DOHH2 (cell line): ENCODE measurements around the gene WDR7.

Source experiments
- H3F3A ChIP-seq: fragments of 200-600 bp; sonication (generic), shearing (Covaris generic); 2 replicates; pipeline ENCODE4 v1.6.0; 2016; ENCODE audit warnings: antibody characterized with exemption, mild to moderate bottlenecking; ENCODE audit not compliant: control insufficient read depth, insufficient read depth
- H3K27ac ChIP-seq: fragments of 200-600 bp; sonication (generic); 2 replicates; pipeline ENCODE4 v1.5.1; 2014; ENCODE audit warnings: low read depth, mild to moderate bottlenecking, low read length, moderate library complexity
- H3K27me3 ChIP-seq: fragments of 200-600 bp; sonication (generic); 2 replicates; pipeline ENCODE4 v1.6.1; 2014; ENCODE audit warnings: mild to moderate bottlenecking, low read length, mixed read lengths; ENCODE audit not compliant: control insufficient read depth
- H3K36me3 ChIP-seq: fragments of 200-600 bp; sonication (generic); 2 replicates; pipeline ENCODE4 v1.6.1; 2014; ENCODE audit warnings: mild to moderate bottlenecking, low read length, moderate library complexity, mixed read lengths; ENCODE audit not compliant: control insufficient read depth
- H3K4me1 ChIP-seq: fragments of 200-600 bp; sonication (generic); 2 replicates; pipeline ENCODE4 v1.6.1; 2014; ENCODE audit warnings: mild to moderate bottlenecking, low read length, mixed read lengths; ENCODE audit not compliant: control insufficient read depth
- H3K4me2 ChIP-seq: fragments of 200-600 bp; sonication (generic); 2 replicates; pipeline ENCODE4 v1.6.0; 2014; ENCODE audit warnings: mild to moderate bottlenecking, low read length, moderate library complexity
- H3K4me3 ChIP-seq: fragments of 200-600 bp; sonication (generic); 2 replicates; pipeline ENCODE4 v1.5.1; 2014; ENCODE audit warnings: mild to moderate bottlenecking, low read length, mixed read lengths
- H3K79me2 ChIP-seq: fragments of 200-600 bp; sonication (generic); 2 replicates; pipeline ENCODE4 v1.6.1; 2014; ENCODE audit warnings: mild to moderate bottlenecking, low read length, mixed read lengths; ENCODE audit not compliant: control insufficient read depth
- H3K9me2 ChIP-seq: fragments of 200-600 bp; sonication (generic); replicated peaks from 2 replicates; pipeline ENCODE4 v1.6.1; 2014; ENCODE audit warnings: mild to moderate bottlenecking, low read length, mixed read lengths; ENCODE audit not compliant: control insufficient read depth
- H3K9me3 ChIP-seq: fragments of 200-600 bp; sonication (generic); 2 replicates; pipeline ENCODE4 v1.6.1; 2014; ENCODE audit warnings: antibody characterized with exemption, low read length, mixed read lengths; ENCODE audit not compliant: control insufficient read depth, insufficient read depth
- H4K20me1 ChIP-seq: fragments of 200-600 bp; sonication (generic); 2 replicates; pipeline ENCODE4 v1.6.0; 2014; ENCODE audit warnings: low read depth, mild to moderate bottlenecking, antibody characterized with exemption, low read length, moderate library complexity; ENCODE audit not compliant: control insufficient read depth, insufficient read depth
- EZH2phosphoT487 ChIP-seq: fragments of 200-600 bp; sonication (generic); IDR thresholded peaks from 2 replicates; pipeline ENCODE4 v1.6.1; 2017; ENCODE audit warnings: borderline replicate concordance, mild to moderate bottlenecking, antibody characterized with exemption, low read length, moderate library complexity, mixed read lengths
- TF ChIP-seq, protein P1 (sequence below): fragments of 200-600 bp; sonication (generic); IDR thresholded peaks from one replicate; pipeline ENCODE4 v1.5.1; 2014; ENCODE audit warnings: antibody characterized with exemption, mild to moderate bottlenecking, low read depth, low read length; ENCODE audit not compliant: poor library complexity, severe bottlenecking

The WDR7 gene

DNA sequence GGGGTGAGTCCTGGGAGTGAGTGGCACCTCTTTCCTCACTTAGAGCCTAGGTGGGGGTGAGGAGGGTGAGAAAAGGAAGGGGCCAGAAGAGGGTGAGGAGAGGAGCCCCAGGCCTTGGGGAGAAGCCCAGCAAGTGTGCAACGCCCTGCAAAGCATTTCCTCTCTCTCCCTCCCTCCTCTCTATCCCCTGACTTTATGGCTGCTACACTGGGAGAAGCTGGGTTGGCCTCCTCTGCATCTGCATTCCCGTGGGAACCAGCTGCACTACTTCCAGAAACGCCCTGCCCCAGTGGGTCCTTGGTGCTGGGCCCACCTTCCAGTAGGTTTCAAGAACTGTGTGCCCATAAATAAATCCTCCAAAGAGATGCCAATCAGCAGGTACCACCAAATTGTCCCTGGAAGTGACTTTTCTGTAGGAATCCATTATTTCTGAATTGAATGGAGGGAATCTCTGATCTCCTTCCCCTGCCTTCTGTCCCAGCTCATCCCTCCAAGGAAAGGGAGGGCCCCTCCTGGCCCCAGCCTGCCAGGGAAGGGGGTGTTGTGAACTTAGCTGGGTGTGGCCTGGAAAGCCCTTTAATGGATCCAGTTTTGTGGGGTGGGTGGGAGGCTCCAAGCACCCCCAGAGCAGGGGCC, 400.0 kb downstream of the WDR7 start:
- no peak overlapping the region for H3K4me3 ChIP-seq
- H3K9me2 ChIP-seq = no peaks in the 10 kb centered on the region
- H3F3A ChIP-seq = no peaks in the 10 kb centered on the region
- no peak for TF ChIP-seq EZH2phosphoT487
- TF ChIP-seq, protein P1, sequence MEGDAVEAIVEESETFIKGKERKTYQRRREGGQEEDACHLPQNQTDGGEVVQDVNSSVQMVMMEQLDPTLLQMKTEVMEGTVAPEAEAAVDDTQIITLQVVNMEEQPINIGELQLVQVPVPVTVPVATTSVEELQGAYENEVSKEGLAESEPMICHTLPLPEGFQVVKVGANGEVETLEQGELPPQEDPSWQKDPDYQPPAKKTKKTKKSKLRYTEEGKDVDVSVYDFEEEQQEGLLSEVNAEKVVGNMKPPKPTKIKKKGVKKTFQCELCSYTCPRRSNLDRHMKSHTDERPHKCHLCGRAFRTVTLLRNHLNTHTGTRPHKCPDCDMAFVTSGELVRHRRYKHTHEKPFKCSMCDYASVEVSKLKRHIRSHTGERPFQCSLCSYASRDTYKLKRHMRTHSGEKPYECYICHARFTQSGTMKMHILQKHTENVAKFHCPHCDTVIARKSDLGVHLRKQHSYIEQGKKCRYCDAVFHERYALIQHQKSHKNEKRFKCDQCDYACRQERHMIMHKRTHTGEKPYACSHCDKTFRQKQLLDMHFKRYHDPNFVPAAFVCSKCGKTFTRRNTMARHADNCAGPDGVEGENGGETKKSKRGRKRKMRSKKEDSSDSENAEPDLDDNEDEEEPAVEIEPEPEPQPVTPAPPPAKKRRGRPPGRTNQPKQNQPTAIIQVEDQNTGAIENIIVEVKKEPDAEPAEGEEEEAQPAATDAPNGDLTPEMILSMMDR = no peak
- no peaks in the 10 kb centered on the region for H3K79me2 ChIP-seq
- no peaks in the 10 kb centered on the region for H3K36me3 ChIP-seq
- peaks cover 24% of the 10 kb centered on the region for H3K27me3 ChIP-seq
- no peaks in the 10 kb centered on the region for H3K4me1 ChIP-seq
- H3K27ac ChIP-seq = no peak overlapping the region
- 0 out of 2 replicates have a peak, but pooled peaks cover 5% of the 10 kb centered on the region for H3K9me3 ChIP-seq
- H3K4me2 ChIP-seq = no peak overlapping the region
- H4K20me1 ChIP-seq = no peaks in the 10 kb centered on the region

DNA sequence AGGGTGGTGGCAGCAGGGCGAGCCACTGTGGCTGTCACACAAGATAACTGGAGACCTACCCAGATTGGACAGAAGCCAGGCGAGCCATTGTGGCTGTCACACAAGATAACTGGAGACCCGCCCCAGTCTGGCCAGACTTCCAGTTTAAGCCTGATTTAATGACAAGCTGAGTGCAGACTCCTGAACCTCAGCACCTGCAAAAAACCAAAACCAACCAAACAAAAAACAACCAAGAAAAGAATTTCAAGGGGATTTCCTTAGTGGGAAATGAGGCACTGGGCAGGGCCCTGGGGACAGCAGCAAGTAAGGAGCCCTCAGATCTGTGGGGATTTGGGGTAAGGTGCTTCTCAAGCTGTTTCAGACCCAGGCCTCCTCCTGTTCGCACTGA, 400.5 kb downstream of the WDR7 start:
- no peak overlapping the region for H3K4me3 ChIP-seq
- no peaks in the 10 kb centered on the region for H4K20me1 ChIP-seq
- no peaks in the 10 kb centered on the region for H3K4me1 ChIP-seq
- H3K9me2 ChIP-seq = no peaks in the 10 kb centered on the region
- H3K27me3 ChIP-seq = peaks cover 24% of the 10 kb centered on the region
- H3K36me3 ChIP-seq = no peaks in the 10 kb centered on the region
- TF ChIP-seq EZH2phosphoT487 = no peak
- TF ChIP-seq, protein P1 = no peak
- H3K27ac ChIP-seq = no peak overlapping the region
- 0 out of 2 replicates have a peak, but pooled peaks cover 5% of the 10 kb centered on the region for H3K9me3 ChIP-seq
- H3K4me2 ChIP-seq = no peak overlapping the region
- H3F3A ChIP-seq = no peaks in the 10 kb centered on the region
- H3K79me2 ChIP-seq = no peaks in the 10 kb centered on the region

DNA sequence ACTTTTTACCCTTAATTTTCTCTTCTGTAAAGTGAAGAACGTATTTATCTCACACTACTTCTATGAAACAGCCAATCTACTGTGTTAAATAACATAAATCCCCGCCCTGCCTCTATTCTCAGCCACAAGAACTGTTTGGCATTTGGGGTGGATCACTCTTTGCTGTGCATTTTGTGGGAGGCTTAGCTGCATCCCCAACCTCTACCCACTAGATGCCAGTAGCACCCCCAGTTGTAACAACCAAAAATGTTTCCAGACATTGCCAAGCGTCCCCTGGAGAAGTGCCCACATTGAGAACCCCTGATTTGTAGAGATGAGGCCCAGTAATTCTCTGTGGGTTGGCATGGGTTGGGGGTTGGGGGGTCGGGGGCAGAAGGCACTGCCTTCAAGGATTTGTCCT, 401.0 kb downstream of the WDR7 start:
- Histone ChIP-seq H3K27ac (no peak overlapping the region), H3K4me3 (no peak overlapping the region), H3K79me2 (no peaks in the 10 kb centered on the region), H3K4me2 (no peak overlapping the region), H4K20me1 (no peaks in the 10 kb centered on the region), H3K36me3 (no peaks in the 10 kb centered on the region), H3F3A (no peaks in the 10 kb centered on the region), H3K9me3 (0 out of 2 replicates have a peak, but pooled peaks cover 5% of the 10 kb centered on the region), H3K9me2 (no peaks in the 10 kb centered on the region), H3K4me1 (no peaks in the 10 kb centered on the region), H3K27me3 (peaks cover 24% of the 10 kb centered on the region)
- TF ChIP-seq EZH2phosphoT487 = no peak
- TF ChIP-seq, protein P1 = no peak
